ENCODE results near the gene THTPA. TPM values are rescaled to one million over a fixed set of nuclear protein-coding genes. Genes with fewer than 3 reads are reported as not detected.

Gene THTPA
- total and polyA plus RNA-seq, 11 donors = 9.1 to 30.9 (median 18.9) TPM

DNA sequence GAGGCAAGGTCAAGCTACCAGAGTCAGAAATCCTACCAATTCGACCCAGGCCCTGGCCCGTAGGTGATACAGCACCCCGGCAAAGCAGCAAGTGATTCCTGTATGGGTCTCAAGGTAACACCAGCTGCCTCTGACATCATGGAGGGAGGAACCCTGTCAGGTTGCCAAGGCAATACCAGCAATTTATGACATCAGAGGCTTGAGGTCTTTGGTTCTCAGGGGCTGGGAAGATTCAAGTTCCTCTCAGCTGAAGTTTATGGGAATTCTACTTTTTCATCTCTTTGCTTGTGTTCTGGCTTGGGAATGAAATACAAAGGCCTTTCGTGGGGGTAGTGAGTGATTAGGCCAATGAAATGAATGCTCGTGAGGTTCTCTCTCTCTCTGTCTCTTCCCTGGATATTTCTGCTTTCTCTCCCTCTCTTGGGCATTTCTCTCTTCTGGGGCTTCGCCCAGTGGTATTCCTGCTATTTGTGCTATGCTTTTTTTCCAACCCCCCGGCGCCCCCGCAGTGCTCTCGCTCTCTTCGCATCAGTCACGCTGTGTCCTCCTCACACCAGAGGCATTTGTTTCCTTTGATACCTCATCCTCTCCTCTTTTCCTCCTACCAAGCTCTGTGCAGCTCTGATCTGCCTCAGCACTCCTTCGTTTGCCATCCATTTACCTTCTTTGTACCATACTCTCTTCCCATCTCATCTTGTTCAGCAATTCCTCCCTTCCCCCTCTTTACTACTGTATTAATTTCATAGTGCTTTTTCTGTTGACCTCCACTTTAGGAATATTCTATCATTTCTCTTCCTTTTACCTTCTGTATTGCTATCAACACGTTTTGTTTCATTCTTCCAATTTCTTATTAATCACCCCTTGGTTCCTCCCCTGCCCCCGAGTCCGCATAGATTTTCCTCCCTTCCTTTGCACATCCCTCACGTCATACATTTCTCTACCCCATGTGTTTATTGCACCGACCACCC is 7.4 kb upstream of the THTPA start:
- Histone ChIP-seq H3K4me3 (no peak overlapping the region), H3K27me3 (no peaks in the 10 kb centered on the region), H3K4me1 (peaks cover 0 to 31% (median 19%) of the 10 kb centered on the region in 12 donors), H3K9me3 (no peaks in the 10 kb centered on the region), H3K36me3 (no peaks in the 10 kb centered on the region), H3K27ac (no peak overlapping the region)
- no peak for ATAC-seq
- intact Hi-C loops (cut with DNase I) = no loop called here
- TF ChIP-seq POLR2A (IDR thresholded peaks at IDR 0.05) = no peak
- TF ChIP-seq, protein P1, sequence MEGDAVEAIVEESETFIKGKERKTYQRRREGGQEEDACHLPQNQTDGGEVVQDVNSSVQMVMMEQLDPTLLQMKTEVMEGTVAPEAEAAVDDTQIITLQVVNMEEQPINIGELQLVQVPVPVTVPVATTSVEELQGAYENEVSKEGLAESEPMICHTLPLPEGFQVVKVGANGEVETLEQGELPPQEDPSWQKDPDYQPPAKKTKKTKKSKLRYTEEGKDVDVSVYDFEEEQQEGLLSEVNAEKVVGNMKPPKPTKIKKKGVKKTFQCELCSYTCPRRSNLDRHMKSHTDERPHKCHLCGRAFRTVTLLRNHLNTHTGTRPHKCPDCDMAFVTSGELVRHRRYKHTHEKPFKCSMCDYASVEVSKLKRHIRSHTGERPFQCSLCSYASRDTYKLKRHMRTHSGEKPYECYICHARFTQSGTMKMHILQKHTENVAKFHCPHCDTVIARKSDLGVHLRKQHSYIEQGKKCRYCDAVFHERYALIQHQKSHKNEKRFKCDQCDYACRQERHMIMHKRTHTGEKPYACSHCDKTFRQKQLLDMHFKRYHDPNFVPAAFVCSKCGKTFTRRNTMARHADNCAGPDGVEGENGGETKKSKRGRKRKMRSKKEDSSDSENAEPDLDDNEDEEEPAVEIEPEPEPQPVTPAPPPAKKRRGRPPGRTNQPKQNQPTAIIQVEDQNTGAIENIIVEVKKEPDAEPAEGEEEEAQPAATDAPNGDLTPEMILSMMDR (IDR thresholded peaks at IDR 0.05) = no peak
- DNase-seq = no peak
- WGBS, 4 donors = 57 to 64% (median 59%) methylated on average over 18 of the region's 18 CpGs

DNA sequence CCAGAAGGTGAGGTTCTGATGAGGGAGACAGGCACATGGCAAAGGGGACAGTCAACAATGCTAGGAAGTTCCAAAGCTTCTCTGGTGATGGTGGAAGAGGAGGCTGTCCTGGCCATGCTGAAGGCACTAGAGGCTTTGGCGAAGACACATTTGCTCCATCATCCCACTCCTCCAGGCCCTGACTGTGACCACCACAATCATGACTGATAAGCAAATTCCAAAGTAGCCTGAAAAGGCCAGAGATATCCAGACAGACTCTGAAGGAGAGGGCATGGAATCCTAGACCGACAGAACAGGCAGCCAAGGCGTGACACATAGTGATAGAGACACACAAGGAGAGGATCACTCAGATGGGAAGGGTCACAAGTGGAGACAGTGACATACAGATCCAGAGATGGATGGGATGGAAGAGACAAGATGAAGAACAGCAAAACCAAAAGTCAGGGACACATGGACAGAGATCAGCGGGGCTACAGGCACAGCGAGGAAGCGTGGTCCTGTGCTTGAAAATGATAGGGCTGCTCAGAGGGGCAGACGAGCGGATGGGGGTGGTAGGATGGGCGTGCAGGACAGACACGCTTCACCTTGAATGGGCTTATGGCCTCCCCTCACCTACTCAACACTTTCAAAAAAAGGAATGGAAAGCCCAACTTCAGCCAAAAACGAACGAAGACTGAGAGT is 5.8 kb upstream of the THTPA start:
- TF ChIP-seq POLR2A (IDR thresholded peaks at IDR 0.05) = no peak
- TF ChIP-seq, protein P1 (IDR thresholded peaks at IDR 0.05) = no peak
- Histone ChIP-seq H3K4me3 (peak overlapping the region; percentile 38 to 75 (median 64)), H3K9me3 (no peaks in the 10 kb centered on the region), H3K27me3 (no peaks in the 10 kb centered on the region), H3K27ac (peak overlapping the region in 2 of 12 donors; percentile 23 to 68), H3K4me1 (peaks cover 0 to 28% (median 15%) of the 10 kb centered on the region in 12 donors), H3K36me3 (no peaks in the 10 kb centered on the region)
- WGBS, 4 donors = 43 to 51% (median 47%) methylated on average over 12 of the region's 12 CpGs
- intact Hi-C loops (cut with DNase I) = loop anchor here in 2 of 10 donors (10.0 kb wide), 2 partner anchors 225 to 245 kb away; partner anchors contain the start of genes BCL2L2 (in 1 of the 2), PABPN1 (in 1 of the 2) and PPP1R3E (in 1 of the 2)
- ATAC-seq (peak in 1 of 4 donors; percentile 1), DNase-seq (no peak)

DNA sequence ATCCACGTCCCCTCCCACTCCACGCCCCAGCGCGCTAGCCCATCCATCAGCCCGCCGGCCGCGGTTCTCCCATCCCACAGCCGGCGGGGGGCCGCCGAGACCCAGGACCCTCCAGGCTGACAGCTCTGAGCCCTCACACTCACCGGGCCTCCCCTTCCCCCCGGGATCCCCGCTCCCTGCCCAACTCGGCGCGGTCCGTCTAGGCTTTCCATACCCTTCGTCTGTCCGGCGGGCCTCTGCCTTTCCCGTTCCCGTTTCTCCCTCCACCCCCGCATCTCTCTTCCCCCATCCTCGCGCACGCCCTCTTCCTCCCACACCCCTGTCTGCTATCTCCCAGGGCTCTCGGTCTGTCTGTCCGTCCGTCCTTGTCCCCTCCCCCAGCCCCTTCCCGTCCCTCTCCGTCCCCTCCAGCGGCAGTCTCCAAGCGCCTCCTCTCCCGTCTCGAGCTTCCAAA is 5.2 kb upstream of the THTPA start:
- peak in 3 of 4 donors; percentile 9 to 23 (median 21) for ATAC-seq
- peak in 3 of 5 donors; percentile 35 to 57 (median 49) for DNase-seq
- WGBS, 4 donors = 1 to 3% (median 2%) methylated on average over 37 of the region's 37 CpGs
- H3K27me3 ChIP-seq = no peaks in the 10 kb centered on the region
- TF ChIP-seq, protein P1 (IDR thresholded peaks at IDR 0.05) = no peak
- TF ChIP-seq POLR2A (IDR thresholded peaks at IDR 0.05) = no peak
- peak overlapping the region in 8 of 12 donors; percentile 0 to 68 (median 29) for H3K27ac ChIP-seq
- intact Hi-C loops (cut with DNase I) = loop anchor here in 2 of 10 donors (10.0 kb wide), 2 partner anchors 226 to 246 kb away; partner anchors contain the start of genes BCL2L2 (in 1 of the 2), PABPN1 (in 1 of the 2) and PPP1R3E (in 1 of the 2)
- H3K4me3 ChIP-seq = peak overlapping the region; percentile 38 to 75 (median 64)
- peaks cover 0 to 27% (median 16%) of the 10 kb centered on the region in 12 donors for H3K4me1 ChIP-seq
- no peaks in the 10 kb centered on the region for H3K36me3 ChIP-seq
- no peaks in the 10 kb centered on the region for H3K9me3 ChIP-seq
